Measurements from ENCODE around the gene MGA. TPM values are rescaled to one million over a fixed set of nuclear protein-coding genes. Genes with fewer than 3 reads are reported as not detected.

Gene MGA
- total RNA-seq, 3 donors from 2014 or later (not counting 1 experiment from before 2014, with no cell fraction given), result 54.9 to 75.0 (median 71.3) TPM

Other genes with a start within 250 kb of the MGA start
- 10 to 100 TPM; 35.8 to 53.1 (median 42.7) TPM for gene RTF1, start 243.3 kb upstream of the MGA start, total RNA-seq
- not detected for gene ITPKA, start 166.5 kb upstream of the MGA start, total RNA-seq
- gene LTK, start 146.6 kb upstream of the MGA start, total RNA-seq, result 1 to 10 TPM in 2 of 3 donors, under 1 TPM in 1; 0.56 to 4.9 (median 1.7) TPM
- 10 to 100 TPM; 21.2 to 27.7 (median 27.4) TPM for gene RPAP1, start 116.1 kb upstream of the MGA start, total RNA-seq
- under 1 TPM; 0.25 to 0.80 (median 0.36) TPM for gene TYRO3, start 101.2 kb upstream of the MGA start, total RNA-seq
- 10 to 100 TPM; 44.8 to 55.4 (median 49.0) TPM for gene MAPKBP1, start 114.1 kb downstream of the MGA start, total RNA-seq
- gene JMJD7, start 167.7 kb downstream of the MGA start, total RNA-seq, result 10 to 100 TPM; 20.3 to 36.4 (median 28.7) TPM
- 10 to 100 TPM; 15.2 to 17.5 (median 17.4) TPM for gene PLA2G4B, start 178.4 kb downstream of the MGA start, total RNA-seq
- 1 to 10 TPM; 4.1 to 6.0 (median 5.2) TPM for gene SPTBN5, start 233.6 kb downstream of the MGA start, total RNA-seq

Data from natural killer cell (primary cell).